ENCODE results near the gene FSTL3.

FSTL3 gene

DNA sequence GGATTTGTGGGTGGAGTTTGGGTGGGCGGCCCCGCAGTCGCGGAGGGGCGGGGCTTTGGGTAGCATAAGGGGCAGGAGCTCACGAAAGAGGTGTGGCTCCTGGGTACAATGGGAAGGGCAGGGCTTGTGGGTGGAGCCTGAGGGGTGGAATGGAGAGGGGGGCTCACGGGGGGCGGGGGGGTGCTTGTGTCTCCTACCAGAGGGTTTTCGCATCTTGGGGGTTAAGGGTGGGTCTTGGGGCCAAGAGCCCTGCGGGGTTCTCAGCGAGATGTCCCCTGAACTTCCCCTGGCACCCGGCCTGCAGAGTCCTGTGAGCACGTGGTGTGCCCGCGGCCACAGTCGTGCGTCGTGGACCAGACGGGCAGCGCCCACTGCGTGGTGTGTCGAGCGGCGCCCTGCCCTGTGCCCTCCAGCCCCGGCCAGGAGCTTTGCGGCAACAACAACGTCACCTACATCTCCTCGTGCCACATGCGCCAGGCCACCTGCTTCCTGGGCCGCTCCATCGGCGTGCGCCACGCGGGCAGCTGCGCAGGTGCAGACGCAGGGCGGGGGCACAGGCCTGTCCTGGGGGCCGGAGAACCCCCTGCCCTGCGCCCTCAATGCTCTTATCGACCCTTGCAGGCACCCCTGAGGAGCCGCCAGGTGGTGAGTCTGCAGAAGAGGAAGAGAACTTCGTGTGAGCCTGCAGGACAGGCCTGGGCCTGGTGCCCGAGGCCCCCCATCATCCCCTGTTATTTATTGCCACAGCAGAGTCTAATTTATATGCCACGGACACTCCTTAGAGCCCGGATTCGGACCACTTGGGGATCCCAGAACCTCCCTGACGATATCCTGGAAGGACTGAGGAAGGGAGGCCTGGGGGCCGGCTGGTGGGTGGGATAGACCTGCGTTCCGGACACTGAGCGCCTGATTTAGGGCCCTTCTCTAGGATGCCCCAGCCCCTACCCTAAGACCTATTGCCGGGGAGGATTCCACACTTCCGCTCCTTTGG, 5.1 kb downstream of the FSTL3 start:
- peak; percentile 95 for DNase-seq (ENCODE audit: low spot score)
- peak overlapping the region; percentile 88 for H3K4me3 ChIP-seq
- TF ChIP-seq, protein P1, sequence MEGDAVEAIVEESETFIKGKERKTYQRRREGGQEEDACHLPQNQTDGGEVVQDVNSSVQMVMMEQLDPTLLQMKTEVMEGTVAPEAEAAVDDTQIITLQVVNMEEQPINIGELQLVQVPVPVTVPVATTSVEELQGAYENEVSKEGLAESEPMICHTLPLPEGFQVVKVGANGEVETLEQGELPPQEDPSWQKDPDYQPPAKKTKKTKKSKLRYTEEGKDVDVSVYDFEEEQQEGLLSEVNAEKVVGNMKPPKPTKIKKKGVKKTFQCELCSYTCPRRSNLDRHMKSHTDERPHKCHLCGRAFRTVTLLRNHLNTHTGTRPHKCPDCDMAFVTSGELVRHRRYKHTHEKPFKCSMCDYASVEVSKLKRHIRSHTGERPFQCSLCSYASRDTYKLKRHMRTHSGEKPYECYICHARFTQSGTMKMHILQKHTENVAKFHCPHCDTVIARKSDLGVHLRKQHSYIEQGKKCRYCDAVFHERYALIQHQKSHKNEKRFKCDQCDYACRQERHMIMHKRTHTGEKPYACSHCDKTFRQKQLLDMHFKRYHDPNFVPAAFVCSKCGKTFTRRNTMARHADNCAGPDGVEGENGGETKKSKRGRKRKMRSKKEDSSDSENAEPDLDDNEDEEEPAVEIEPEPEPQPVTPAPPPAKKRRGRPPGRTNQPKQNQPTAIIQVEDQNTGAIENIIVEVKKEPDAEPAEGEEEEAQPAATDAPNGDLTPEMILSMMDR (IDR thresholded peaks at IDR 0.05), result no peak
- H3K27ac ChIP-seq, result peak overlapping the region; percentile 94 to 98

GRCh38 chr19:682678-683320, 6.6 kb downstream of the FSTL3 start:
- TF ChIP-seq, protein P1 (IDR thresholded peaks at IDR 0.05), result no peak

DNA sequence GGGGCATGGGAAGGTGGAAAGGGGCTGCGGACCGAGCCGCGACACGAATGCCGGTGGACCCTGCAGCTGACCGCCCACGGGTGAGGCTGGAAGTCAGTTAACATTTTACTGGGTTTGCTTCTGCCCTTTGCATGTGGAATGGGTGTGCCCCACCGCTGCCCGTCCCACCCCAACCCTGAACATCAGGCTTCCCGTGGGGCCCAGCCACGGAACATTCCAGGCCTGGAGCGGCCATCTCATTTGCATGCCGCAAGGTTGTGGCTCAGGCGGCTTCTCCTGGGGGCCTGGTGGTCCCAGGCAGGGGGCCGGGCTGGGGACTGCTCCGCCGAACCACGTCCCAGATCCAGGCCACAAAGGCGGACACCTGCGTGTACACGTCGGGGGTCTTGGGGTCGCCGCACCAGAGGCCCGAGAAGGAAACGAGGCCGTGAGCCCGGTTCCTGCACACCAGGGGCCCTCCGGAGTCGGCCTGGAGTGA, 9.3 kb downstream of the FSTL3 start:
- TF ChIP-seq, protein P1 (IDR thresholded peaks at IDR 0.05), result no peak
- DNase-seq (ENCODE audit: low spot score), result no peak
- Histone ChIP-seq H3K27ac (no peak overlapping the region), H3K4me3 (no peak overlapping the region)

More at GRCh38 chr19:682678-683320, 6.6 kb downstream of the FSTL3 start:
- no peak for DNase-seq (ENCODE audit: low spot score)
- H3K27ac ChIP-seq, result peak overlapping the region in 1 of 2 donors; percentile 7
- no peak overlapping the region for H3K4me3 ChIP-seq

GRCh38 chr19:686589-687297, 10.6 kb downstream of the FSTL3 start:
- TF ChIP-seq, protein P1 (IDR thresholded peaks at IDR 0.05), result no peak
- H3K4me3 ChIP-seq, result no peak overlapping the region
- no peak overlapping the region for H3K27ac ChIP-seq
- DNase-seq (ENCODE audit: low spot score), result no peak

DNA sequence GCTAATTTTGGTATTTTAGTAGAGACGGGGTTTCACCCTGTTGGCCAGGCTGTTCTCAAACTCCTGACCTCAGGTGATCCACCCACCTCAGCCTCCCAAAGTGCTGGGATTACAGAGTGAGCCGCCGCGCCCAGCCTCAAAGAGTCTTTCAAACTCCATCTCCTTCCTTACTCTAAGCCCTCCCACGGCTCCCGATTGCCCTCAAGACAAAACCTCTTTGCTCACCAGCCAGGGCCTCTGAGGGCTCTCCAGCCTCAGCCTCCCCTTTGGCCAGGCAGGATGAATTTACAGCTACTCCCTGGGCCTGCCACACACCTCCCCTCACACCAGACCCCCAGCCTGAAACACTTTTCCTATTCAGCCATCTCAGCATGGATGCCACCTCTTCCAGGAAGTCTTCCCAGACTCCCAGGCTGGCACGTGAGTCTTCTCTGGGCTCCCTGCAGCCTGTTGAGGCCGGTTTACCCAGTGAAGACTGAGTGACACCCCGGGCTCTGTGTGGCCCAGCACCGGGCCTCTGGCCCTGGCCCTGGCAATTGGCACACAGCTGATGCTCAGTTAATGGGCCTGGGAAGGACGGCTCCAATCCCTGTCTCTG, 11.5 kb downstream of the FSTL3 start:
- no peak overlapping the region for H3K4me3 ChIP-seq
- TF ChIP-seq, protein P1 (IDR thresholded peaks at IDR 0.05), result no peak
- no peak for DNase-seq (ENCODE audit: low spot score)
- no peak overlapping the region for H3K27ac ChIP-seq

GRCh38 chr19:688214-688613, 12.0 kb downstream of the FSTL3 start:
- TF ChIP-seq, protein P1 (IDR thresholded peaks at IDR 0.05), result no peak
- no peak for DNase-seq (ENCODE audit: low spot score)
- Histone ChIP-seq H3K4me3 (no peak overlapping the region), H3K27ac (no peak overlapping the region)

All from coronary artery (tissue), 2 donors.